Endothelial cell of umbilical vein (primary cell): ENCODE results near the gene DESI1. TPM values are rescaled to one million over a fixed set of nuclear protein-coding genes. Genes with fewer than 3 reads are reported as not detected.

Experiments
- BruUV-seq: library from RNA; stranded (reverse); fragments of 400-500 nt; replicated peaks from 2 replicates; lab custom pipeline; 2021; lab: Mats Ljungman, UMichigan
- CTCF ChIA-PET: fragments of 300-600, 350-600 bp; sonication (Branson Sonifier 250); formaldehyde crosslinking; loops from one replicate; lab custom pipeline; 2021; ENCODE audit warnings: antibody characterized with exemption, inconsistent platforms; lab: Charles Lee
- POLR2A ChIA-PET: fragments of 300-600, 350-600 bp; sonication (Branson Sonifier 250); formaldehyde crosslinking; loops from one replicate; lab custom pipeline; 2021; ENCODE audit warnings: antibody characterized with exemption, inconsistent platforms; lab: Charles Lee
- DNase-seq: peaks from one replicate; pipeline ENCODE4 v3.0.0-alpha.2; 2011; ENCODE audit warnings: low read depth, low spot score
- FAIRE-seq: peaks from 2 replicates; lab custom pipeline; 2011; peaks lifted over from hg19 to GRCh38; lab: Jason Lieb, UNC
- H2AFZ ChIP-seq: 2 replicates; pipeline ENCODE4 v1.6.0; 2012; ENCODE audit warnings: low read depth, low read length, control low read depth, inconsistent platforms
- H3K27ac ChIP-seq: 2 replicates; pipeline ENCODE4 v1.5.1; 2011; ENCODE audit warnings: low read depth, mild to moderate bottlenecking, control low read depth, low read length, moderate library complexity; ENCODE audit not compliant: insufficient read depth
- H3K27me3 ChIP-seq, 2 experiments: 2 replicates each; pipeline versions ENCODE4 v1.6.0 to v1.6.1; 2011; ENCODE audit warnings: low read length in 2 of 2, mixed read lengths in 1 of 2; ENCODE audit not compliant: control insufficient read depth in 2 of 2, insufficient read depth in 2 of 2
- H3K36me3 ChIP-seq, 2 experiments: 2 replicates in 1 of 2; 3 replicates in 1 of 2; pipeline ENCODE4 v1.5.1; 2011; ENCODE audit warnings: low read length in 2 of 2, mild to moderate bottlenecking in 1 of 2, moderate library complexity in 1 of 2; ENCODE audit not compliant: control insufficient read depth in 2 of 2, insufficient read depth in 2 of 2; ENCODE audit errors: extremely low read depth in 1 of 2
- H3K4me1 ChIP-seq: 3 replicates; pipeline ENCODE4 v1.5.1; 2011; ENCODE audit warnings: mild to moderate bottlenecking, low read length; ENCODE audit not compliant: control insufficient read depth, insufficient read depth; ENCODE audit errors: extremely low read depth
- H3K4me2 ChIP-seq: 2 replicates; pipeline ENCODE4 v1.6.1; 2011; ENCODE audit warnings: low read length, control low read depth, mixed read lengths; ENCODE audit not compliant: insufficient read depth
- H3K4me3 ChIP-seq, 3 experiments: fragments of 200-600 bp in 1 of 3; sonication (generic), shearing (Covaris generic) in 1 of 3; replicated peaks in 1 of 3; 2 replicates each; pipeline ENCODE4 v1.5.1; 2011 to 2016; ENCODE audit warnings: control low read depth in 3 of 3, low read length in 3 of 3, mild to moderate bottlenecking in 2 of 3, inconsistent platforms in 1 of 3, low read depth in 1 of 3, moderate library complexity in 1 of 3; ENCODE audit not compliant: insufficient read depth in 1 of 3
- H3K79me2 ChIP-seq: 2 replicates; pipeline ENCODE4 v1.6.0; 2012; ENCODE audit warnings: low read length, inconsistent platforms; ENCODE audit not compliant: control insufficient read depth, insufficient read depth
- H3K9ac ChIP-seq: replicated peaks from 2 replicates; pipeline ENCODE3; 2011; ENCODE audit warnings: low read length, control low read depth; ENCODE audit not compliant: insufficient read depth; ENCODE audit errors: extremely low read depth
- H3K9me1 ChIP-seq: replicated peaks from 3 replicates; pipeline ENCODE4 v1.6.0; 2011; ENCODE audit warnings: mild to moderate bottlenecking, low read length; ENCODE audit not compliant: control insufficient read depth, insufficient read depth; ENCODE audit errors: extremely low read depth
- H3K9me3 ChIP-seq: replicated peaks from 2 replicates; pipeline ENCODE4 v1.5.1; 2012; ENCODE audit warnings: low read length, inconsistent platforms; ENCODE audit not compliant: control insufficient read depth, insufficient read depth
- H4K20me1 ChIP-seq: replicated peaks from 2 replicates; pipeline ENCODE3; 2011; ENCODE audit warnings: mild to moderate bottlenecking, low read length; ENCODE audit not compliant: control insufficient read depth, insufficient read depth; ENCODE audit errors: extremely low read depth
- EZH2 ChIP-seq: IDR thresholded peaks from 2 replicates; pipeline ENCODE4 v1.6.1; 2012; ENCODE audit warnings: borderline replicate concordance, low read depth, mild to moderate bottlenecking, moderate library complexity, low read length, inconsistent platforms; ENCODE audit not compliant: severe bottlenecking
- FOS ChIP-seq: IDR thresholded peaks from 2 replicates; pipeline ENCODE4 v1.6.1; 2011; ENCODE audit warnings: mild to moderate bottlenecking, low read length, moderate library complexity, borderline replicate concordance; ENCODE audit not compliant: insufficient read depth
- GATA2 ChIP-seq: IDR thresholded peaks from 2 replicates; pipeline ENCODE4 v1.7.0; 2011; ENCODE audit warnings: low read depth, mild to moderate bottlenecking, moderate library complexity, mixed read lengths, low read length; ENCODE audit not compliant: insufficient read length, insufficient read depth
- JUN ChIP-seq: IDR thresholded peaks from 2 replicates; pipeline ENCODE4 v1.6.1; 2011; ENCODE audit warnings: borderline replicate concordance, low read depth; ENCODE audit not compliant: insufficient read length, insufficient read depth
- MYC ChIP-seq: IDR thresholded peaks from one replicate; pipeline ENCODE4 v1.6.1; 2011; ENCODE audit warnings: mild to moderate bottlenecking, low read depth, low read length
- POLR2A ChIP-seq: IDR thresholded peaks from 2 replicates; pipeline ENCODE4 v1.6.1; 2012; ENCODE audit warnings: low read depth, mild to moderate bottlenecking, control low read depth, low read length
- POLR2AphosphoS5 ChIP-seq: IDR thresholded peaks from 2 replicates; pipeline ENCODE4 v1.6.1; 2012; ENCODE audit warnings: low read depth, mild to moderate bottlenecking, control low read depth, low read length, moderate library complexity; ENCODE audit not compliant: insufficient read depth
- dilution Hi-C: fragments of 300-500 bp; cut with MboI; formaldehyde crosslinking; loops from one replicate; pipeline ENCODE4 v1.15.0; 2019; ENCODE audit warnings: low sequenced_read_pairs; ENCODE audit not compliant: extremely low pct_ligation_motif_present
- intact Hi-C: fragments of 100-400 bp; cut with micrococcal nuclease; formaldehyde crosslinking; loops from one replicate; pipeline ENCODE4 v1.10.0; 2022
- polyA plus RNA-seq, 4 experiments: library from polyadenylated mRNA; depleted of rRNA in 3 of 4; stranded (reverse) in 3 of 4; unstranded in 1 of 4; fragments of >200 nt; gene quantifications; 2 replicates each; pipeline versions ENCODE4 v1.2.1 to v1.2.3, GENCODE V29; 2011 to 2012; ENCODE audit warnings: missing spikeins in 1 of 4
- total RNA-seq: library from RNA; stranded (reverse); gene quantifications from 2 replicates; pipeline ENCODE4 v1.2.3, GENCODE V29; 2021
- TF ChIP-seq, protein P1 (sequence below): IDR thresholded peaks from 2 replicates; pipeline ENCODE4 v1.6.1; 2011; ENCODE audit not compliant: insufficient read depth, insufficient read length
- TF ChIP-seq, protein P2 (sequence below), 2 donors: IDR thresholded peaks; 1 replicate in 1 of 2; 2 replicates in 1 of 2; pipeline ENCODE4 v1.5.1; 2011; ENCODE audit warnings: low read length in 2 of 2, mild to moderate bottlenecking in 2 of 2, moderate library complexity in 2 of 2, control low read depth in 1 of 2, inconsistent platforms in 1 of 2, low read depth in 1 of 2; ENCODE audit not compliant: insufficient read depth in 1 of 2; ENCODE audit errors: extremely low read depth in 1 of 2

Gene DESI1
- total and polyA plus RNA-seq, 2 donors (not counting 3 experiments of a cell fraction or from before 2014, with no cell fraction given): 36.8 to 59.1 TPM

DNA sequence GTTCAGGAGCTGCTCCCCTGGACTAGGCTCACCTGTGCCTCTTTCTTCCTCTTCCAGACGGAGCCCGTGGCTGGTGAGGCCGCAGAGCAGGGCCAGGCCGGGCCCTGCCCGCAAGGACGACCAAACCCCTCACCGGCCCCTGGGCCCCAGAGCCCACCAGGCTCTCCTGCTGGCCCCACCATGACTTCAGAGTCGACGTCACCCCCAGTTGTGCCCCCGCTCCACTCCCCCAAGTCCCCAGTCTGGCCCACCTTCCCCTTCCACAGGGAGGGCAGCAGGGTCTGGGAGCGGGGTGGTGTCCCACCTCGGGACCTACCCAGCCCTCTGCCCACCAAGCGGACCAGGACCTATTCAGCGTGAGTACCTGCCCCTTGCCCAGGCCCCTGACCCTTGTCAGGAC lies 49.1 kb downstream of the DESI1 start:
- POLR2A ChIA-PET: no interaction called here
- FAIRE-seq (no peak), DNase-seq (no peak)
- H3K9me3 ChIP-seq: no peaks in the 10 kb centered on the region
- H2AFZ ChIP-seq: no peak overlapping the region
- no peaks in the 10 kb centered on the region for H3K79me2 ChIP-seq
- no peak overlapping the region for H3K9ac ChIP-seq
- no peaks in the 10 kb centered on the region for H3K36me3 ChIP-seq
- TF ChIP-seq FOS (no peak), POLR2A (no peak), MYC (no peak), POLR2AphosphoS5 (no peak), GATA2 (no peak), EZH2 (no peak), JUN (no peak)
- TF ChIP-seq, protein P1, sequence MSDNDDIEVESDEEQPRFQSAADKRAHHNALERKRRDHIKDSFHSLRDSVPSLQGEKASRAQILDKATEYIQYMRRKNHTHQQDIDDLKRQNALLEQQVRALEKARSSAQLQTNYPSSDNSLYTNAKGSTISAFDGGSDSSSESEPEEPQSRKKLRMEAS: no peak
- TF ChIP-seq, protein P2, sequence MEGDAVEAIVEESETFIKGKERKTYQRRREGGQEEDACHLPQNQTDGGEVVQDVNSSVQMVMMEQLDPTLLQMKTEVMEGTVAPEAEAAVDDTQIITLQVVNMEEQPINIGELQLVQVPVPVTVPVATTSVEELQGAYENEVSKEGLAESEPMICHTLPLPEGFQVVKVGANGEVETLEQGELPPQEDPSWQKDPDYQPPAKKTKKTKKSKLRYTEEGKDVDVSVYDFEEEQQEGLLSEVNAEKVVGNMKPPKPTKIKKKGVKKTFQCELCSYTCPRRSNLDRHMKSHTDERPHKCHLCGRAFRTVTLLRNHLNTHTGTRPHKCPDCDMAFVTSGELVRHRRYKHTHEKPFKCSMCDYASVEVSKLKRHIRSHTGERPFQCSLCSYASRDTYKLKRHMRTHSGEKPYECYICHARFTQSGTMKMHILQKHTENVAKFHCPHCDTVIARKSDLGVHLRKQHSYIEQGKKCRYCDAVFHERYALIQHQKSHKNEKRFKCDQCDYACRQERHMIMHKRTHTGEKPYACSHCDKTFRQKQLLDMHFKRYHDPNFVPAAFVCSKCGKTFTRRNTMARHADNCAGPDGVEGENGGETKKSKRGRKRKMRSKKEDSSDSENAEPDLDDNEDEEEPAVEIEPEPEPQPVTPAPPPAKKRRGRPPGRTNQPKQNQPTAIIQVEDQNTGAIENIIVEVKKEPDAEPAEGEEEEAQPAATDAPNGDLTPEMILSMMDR (IDR thresholded peaks at IDR 0.05; ENCODE audit: extremely low read depth in 1 of 2, insufficient read depth in 1 of 2, low read depth in 1 of 2, low read length in 2 of 2): no peak
- no peaks in the 10 kb centered on the region for H3K4me1 ChIP-seq
- no peaks in the 10 kb centered on the region for H3K9me1 ChIP-seq
- no TSS peak for BruUV-seq
- H3K4me3 ChIP-seq: no peak overlapping the region
- H3K4me2 ChIP-seq: no peak overlapping the region
- intact Hi-C loops: no loop called here
- CTCF ChIA-PET: no interaction called here
- H4K20me1 ChIP-seq: no peaks in the 10 kb centered on the region
- dilution Hi-C loops: no loop called here
- H3K27me3 ChIP-seq: no peaks in the 10 kb centered on the region
- no peak overlapping the region for H3K27ac ChIP-seq
